SK-N-DZ (cell line): ENCODE data around the gene RING1.

Source experiments
- DNase-seq: peaks from one replicate; pipeline ENCODE4 v3.0.0-alpha.2; 2015; ENCODE audit warnings: low spot score

Gene RING1

GRCh38 chr6:33192105-33192646, 16.1 kb upstream of the RING1 start, which contains the start of gene COL11A2:
COL11A2 (minus strand) TSS chr6:33192467; CDS start chr6:33192240, 227 bp downstream.
- no peak for DNase-seq

- DNase-seq = no peak
Measured at GRCh38 chr6:33192671-33193602, 15.4 kb upstream of the RING1 start.

DNA sequence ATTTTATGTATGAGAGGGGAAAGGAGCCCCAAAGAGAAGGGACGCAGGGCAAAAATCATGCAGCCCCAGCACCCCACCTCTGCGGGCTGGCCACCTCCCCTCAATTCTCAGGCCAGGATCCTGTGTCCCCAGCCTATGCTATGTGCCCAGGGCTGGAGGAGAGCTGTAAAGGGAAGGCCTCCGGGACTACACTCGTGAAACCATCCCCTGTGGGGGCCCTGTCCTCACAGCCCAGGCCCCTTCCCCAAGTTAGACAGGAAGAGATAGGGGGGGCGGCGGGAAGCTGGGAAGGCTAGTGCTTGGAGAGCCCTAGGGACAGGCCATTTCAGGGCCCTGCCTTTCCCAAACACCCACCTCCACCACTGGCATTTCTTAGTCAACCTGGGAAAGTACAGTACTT, 14.7 kb upstream of the RING1 start:
- DNase-seq = no peak

DNA sequence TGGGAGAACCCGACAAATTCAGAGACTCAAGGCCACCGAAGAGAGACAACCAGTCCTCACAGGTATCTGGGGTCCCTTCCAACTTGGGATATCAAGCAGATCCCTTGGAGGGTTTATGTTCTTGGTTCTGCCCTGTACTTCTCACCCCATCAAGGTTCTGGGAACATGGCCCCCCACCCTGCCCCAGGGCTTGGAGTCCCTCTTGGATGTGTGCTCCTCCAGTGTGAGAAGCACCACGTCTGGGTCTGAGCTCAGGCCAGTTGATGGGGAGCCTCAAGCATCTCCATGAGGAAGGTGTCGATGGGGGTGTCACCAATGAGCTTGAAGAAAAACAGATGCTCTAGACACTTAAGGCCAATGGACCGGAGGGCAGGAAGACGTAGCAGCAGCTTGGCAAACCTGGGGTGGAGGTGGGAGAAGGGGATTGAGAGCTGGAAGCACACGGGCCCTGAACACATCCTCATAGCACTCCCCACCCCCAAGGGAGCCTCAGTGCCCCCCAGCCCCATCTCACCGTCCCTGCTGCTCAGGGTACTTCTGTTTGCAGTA, 13.8 kb upstream of the RING1 start:
- peak; percentile 37 for DNase-seq

DNA sequence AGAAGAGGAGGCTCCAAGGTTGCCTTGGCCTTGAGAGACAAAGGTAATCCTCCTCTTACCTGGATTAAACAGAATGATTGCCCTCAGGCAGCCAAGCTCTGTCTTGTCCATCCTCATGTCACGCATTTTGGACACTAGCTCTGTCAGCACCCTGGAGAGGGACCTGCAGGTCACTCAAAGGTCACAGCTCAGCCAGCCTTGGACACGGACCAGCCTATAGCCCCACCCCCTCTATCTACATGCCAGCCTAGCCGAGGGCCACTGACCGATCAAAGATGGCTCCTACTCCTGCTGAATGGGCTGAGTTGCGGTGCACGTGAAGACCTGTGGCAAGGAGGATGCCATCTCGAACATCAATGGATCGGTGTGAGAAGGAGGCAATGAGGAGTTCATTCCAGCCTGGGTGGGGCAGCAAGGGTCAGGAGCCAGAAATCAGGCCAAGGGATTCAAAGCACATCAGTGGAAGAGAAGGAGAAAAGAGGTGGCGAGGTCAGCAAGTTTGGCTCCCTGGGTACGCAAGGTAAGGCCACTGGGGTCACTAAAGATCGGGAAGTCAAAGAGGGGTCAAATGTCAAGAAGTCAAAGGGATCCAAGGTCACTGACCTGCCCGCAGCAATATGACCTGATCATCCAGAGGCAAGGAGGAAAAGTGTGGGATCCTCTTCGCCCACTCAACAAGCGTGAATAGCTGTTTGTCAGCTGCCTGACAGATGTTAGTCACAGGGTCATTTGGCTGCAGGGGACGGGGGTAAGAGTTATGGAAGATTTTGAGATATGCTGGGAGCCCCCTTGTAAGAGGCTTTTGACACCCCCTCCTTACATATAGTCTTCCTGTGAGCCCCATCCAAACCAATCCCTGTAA, 12.8 kb upstream of the RING1 start:
- no peak for DNase-seq

DNA sequence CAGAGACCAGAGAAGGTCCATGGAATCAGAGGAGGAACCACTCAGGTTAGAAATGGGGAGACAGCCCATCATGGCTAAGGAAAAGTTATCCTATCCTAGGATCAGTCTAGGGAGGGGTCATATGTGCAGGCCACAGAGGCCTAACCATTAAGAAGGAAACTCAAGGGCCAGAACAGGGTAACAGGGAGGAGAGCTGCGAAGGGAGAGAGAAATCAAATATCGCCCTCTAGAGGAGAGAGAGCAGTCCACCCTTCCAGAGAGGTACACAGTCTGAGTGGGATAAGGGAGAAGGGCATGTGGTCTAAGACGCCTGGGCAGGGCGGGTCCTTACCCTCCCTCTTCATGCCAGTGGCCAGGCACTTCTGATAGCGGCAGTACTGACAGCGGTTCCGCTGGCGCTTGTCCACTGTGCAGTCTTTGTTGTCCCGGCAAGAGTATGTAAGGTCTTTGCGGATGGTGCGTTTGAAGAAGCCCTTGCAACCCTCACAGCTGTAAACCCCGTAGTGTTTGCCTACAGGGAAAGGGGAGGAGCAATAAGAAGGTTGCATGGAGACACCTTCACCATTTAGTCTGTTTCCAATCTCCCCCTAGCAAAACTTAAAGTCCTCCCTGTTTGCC, 10.8 kb upstream of the RING1 start:
- peak; percentile 68 for DNase-seq

DNA sequence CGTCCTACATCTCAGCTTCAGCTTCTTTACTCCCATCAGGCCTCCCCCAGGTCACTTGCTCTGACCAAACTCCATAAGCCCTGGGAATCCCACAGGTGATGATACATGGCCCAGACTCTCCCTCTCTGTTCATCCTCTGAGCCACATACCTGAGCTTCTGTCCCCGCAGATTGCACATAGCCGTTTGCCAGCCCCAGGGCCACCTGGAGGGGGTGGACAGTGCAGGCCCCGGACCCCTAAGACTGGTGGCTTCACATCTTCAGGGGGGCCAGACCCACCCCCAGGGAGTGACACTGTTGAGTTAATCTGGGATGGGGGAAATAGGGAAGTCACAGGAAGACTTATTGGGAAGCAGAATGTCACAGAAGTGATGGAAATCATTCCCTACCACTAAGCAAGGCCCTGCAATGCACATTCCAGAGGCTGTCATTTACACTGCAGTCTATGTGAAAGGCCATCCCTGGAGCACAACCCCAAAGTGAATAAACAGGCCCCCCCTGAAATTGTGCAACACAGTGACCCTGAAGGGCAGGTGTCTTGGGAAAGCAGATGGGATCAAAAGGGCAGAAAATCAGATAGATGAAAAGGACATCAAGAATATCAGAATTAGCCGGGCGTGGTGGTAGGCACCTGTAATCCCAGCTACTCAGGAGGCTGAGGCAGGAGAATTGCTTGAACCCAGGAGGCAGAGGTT, 10.0 kb upstream of the RING1 start:
- DNase-seq = no peak

- no peak for DNase-seq
Measured at GRCh38 chr6:33198853-33199436, 9.4 kb upstream of the RING1 start.

- peak; percentile 85 for DNase-seq
Measured at GRCh38 chr6:33199687-33200218, 8.5 kb upstream of the RING1 start.

GRCh38 chr6:33200219-33201146, 7.8 kb upstream of the RING1 start, which contains the start of the genes RXRB and SLC39A7:
RXRB (minus strand) TSS chr6:33200665; CDS start chr6:33200476, 189 bp downstream.
SLC39A7 (plus strand) TSS chr6:33200867; CDS start chr6:33201246, 379 bp downstream.
- peak; percentile 99 for DNase-seq

DNA sequence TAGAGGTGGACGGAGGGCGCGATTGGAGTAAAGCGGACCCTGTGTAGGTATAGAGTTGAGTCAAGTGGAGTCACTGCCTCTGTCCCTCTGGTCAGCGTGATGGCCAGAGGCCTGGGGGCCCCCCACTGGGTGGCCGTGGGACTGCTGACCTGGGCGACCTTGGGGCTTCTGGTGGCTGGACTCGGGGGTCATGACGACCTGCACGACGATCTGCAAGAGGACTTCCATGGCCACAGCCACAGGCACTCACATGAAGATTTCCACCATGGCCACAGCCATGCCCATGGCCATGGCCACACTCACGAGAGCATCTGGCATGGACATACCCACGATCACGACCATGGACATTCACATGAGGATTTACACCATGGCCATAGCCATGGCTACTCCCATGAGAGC, 7.2 kb upstream of the RING1 start:
- no peak for DNase-seq

DNA sequence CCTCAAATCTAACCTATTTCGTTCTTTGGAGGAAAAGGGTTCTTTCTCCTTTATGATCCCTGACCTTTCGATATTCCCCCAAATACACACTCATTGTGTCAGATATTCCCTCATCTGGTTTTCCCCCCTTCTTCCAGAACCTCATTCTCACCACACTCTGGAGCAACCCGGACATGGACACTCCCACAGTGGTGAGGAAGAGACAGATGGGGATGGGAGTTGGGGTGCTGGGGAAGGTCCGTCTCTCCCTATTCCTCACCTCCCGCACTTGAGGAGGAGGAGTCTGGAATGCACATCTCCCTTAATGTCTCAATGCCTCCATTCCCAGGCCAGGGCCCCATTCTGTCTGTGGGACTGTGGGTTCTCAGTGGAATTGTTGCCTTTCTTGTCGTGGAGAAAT, 6.4 kb upstream of the RING1 start:
- no peak for DNase-seq

GRCh38 chr6:33202799-33203198, 5.5 kb upstream of the RING1 start:
- DNase-seq = no peak

DNA sequence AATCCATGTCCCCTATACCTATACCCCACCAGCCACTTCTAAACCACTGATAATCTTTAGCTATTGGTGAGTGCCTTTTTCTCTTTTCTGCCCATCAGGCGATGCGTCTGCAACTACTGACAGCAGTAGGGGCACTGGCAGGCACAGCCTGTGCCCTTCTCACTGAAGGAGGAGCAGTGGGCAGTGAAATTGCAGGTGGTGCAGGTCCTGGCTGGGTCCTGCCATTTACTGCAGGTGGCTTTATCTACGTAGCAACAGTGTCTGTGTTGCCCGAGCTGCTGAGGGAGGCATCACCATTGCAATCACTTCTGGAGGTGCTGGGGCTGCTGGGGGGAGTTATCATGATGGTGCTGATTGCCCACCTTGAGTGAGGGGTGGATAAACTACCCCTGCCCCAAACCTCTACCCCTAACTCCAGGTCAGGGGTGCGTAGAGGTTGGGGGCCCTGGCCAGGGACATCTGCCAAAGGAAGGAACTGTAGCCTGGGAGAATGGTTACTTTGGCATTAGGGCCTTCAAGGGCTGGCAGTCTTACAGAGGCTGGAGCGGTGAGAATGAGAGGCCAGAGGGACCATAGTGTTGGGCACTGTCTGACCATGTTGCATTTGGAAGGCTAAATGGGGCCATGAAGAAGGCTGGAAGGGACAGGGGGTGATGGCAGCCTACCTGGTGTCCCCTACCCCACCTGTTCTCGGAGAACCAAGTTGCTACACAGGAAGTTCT, 4.7 kb upstream of the RING1 start:
- no peak for DNase-seq

DNA sequence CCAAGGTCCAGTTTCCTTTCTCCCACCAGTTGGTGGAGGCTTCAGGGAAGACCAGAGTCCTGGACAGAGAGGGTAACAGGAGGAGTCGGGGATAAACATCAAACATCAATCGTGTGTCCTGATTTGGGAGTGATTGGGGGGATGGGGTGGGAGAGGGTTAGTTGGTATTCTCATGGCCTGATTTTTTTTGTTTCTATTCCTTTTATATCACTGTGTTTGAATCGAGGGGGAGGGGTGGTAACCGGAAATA, 4.2 kb upstream of the RING1 start:
- DNase-seq = no peak

- peak; percentile 89 for DNase-seq
Measured at GRCh38 chr6:33204415-33205190, 3.7 kb upstream of the RING1 start, which contains the start of gene HSD17B8. HSD17B8 (plus strand) TSS chr6:33204655; CDS start chr6:33204669, 14 bp downstream.
